HepG2 (cell line): Measurements from ENCODE around the gene HAT1. TPM values are rescaled to one million over a fixed set of nuclear protein-coding genes. Genes with fewer than 3 reads are reported as not detected.

Source experiments
- ATAC-seq: fragments of 200-7000 bp; cut with Tn5 transposase; 3 replicates; pipeline ENCODE4 v1.9.1; 2020; ENCODE audit warnings: mild to moderate bottlenecking, moderate library complexity
- BruUV-seq: library from RNA; stranded (reverse); fragments of 400-500 nt; replicated peaks from 2 replicates; lab custom pipeline; 2021; lab: Mats Ljungman, UMichigan
- CTCF ChIA-PET: fragments of 300-600 bp; formaldehyde crosslinking; extraction: SDS; loops from one replicate; lab custom pipeline; 2021; ENCODE audit warnings: low total read pairs, inconsistent platforms, low intra/inter-chr PET ratio; lab: Yijun Ruan, JAX
- POLR2A ChIA-PET: fragments of 350-600 bp; sonication (Branson Sonifier 250); formaldehyde crosslinking; loops from one replicate; lab custom pipeline; 2020; ENCODE audit warnings: antibody characterized with exemption, inconsistent platforms; lab: Yijun Ruan, JAX
- DNase-seq: peaks from one replicate; pipeline ENCODE4 v3.0.0-alpha.2; 2015; ENCODE audit warnings: low spot score
- FAIRE-seq: peaks from 3 replicates; lab custom pipeline; 2011; peaks lifted over from hg19 to GRCh38; lab: Jason Lieb, UNC
- H2AFZ ChIP-seq: one replicate; pipeline ENCODE4 v1.6.1; 2011; ENCODE audit warnings: low read length, inconsistent platforms
- H3K27ac ChIP-seq: fragments of 300-600 bp; 3 replicates; pipeline ENCODE4 v1.8.0; 2011; ENCODE audit warnings: mixed run types, mild to moderate bottlenecking, mixed read lengths, low read length, inconsistent platforms; ENCODE audit not compliant: insufficient read depth; ENCODE audit errors: extremely low read length
- H3K27me3 ChIP-seq, 2 experiments: fragments of 200-600 bp in 1 of 2; 2 replicates in 1 of 2; 3 replicates in 1 of 2; pipeline versions ENCODE4 v1.6.0 to v1.8.0; 2011; ENCODE audit warnings: low read length in 2 of 2, mild to moderate bottlenecking in 2 of 2, moderate library complexity in 2 of 2, inconsistent platforms in 1 of 2; ENCODE audit not compliant: insufficient read depth in 2 of 2, control insufficient read depth in 1 of 2
- H3K36me3 ChIP-seq, 2 experiments: fragments of 200-600 bp in 1 of 2; replicated peaks in 1 of 2; 2 replicates in 1 of 2; 3 replicates in 1 of 2; pipeline versions ENCODE4 v1.5.1 to v1.8.0; 2011; ENCODE audit warnings: low read length in 2 of 2, inconsistent platforms in 1 of 2; ENCODE audit not compliant: insufficient read depth in 2 of 2, control insufficient read depth in 1 of 2
- H3K4me1 ChIP-seq: 2 replicates; pipeline ENCODE4 v1.5.1; 2012; ENCODE audit warnings: low read length, inconsistent platforms; ENCODE audit not compliant: insufficient read depth
- H3K4me2 ChIP-seq: 2 replicates; pipeline ENCODE4 v1.6.0; 2011; ENCODE audit warnings: low read depth, low read length, inconsistent platforms
- H3K4me3 ChIP-seq, 3 experiments: fragments of 200-600 bp in 1 of 3; sonication (generic), shearing (Covaris generic) in 1 of 3; replicated peaks in 1 of 3; 2 replicates each; pipeline ENCODE4 v1.5.1; 2011 to 2016; ENCODE audit warnings: low read length in 3 of 3, inconsistent platforms in 2 of 3, low read depth in 2 of 3, mild to moderate bottlenecking in 2 of 3, control low read depth in 1 of 3, mixed read lengths in 1 of 3; ENCODE audit not compliant: insufficient read depth in 1 of 3
- H3K79me2 ChIP-seq: one replicate; pipeline ENCODE4 v1.6.1; 2011; ENCODE audit warnings: low read length, inconsistent platforms; ENCODE audit not compliant: insufficient read depth
- H3K9ac ChIP-seq: 2 replicates; pipeline ENCODE4 v1.6.0; 2011; ENCODE audit warnings: mild to moderate bottlenecking, low read depth, low read length, inconsistent platforms; ENCODE audit not compliant: insufficient read depth
- H3K9me3 ChIP-seq: 2 replicates; pipeline ENCODE4 v1.5.1; 2012; ENCODE audit warnings: mild to moderate bottlenecking, low read length
- H4K20me1 ChIP-seq: 2 replicates; pipeline ENCODE4 v1.6.0; 2011; ENCODE audit warnings: inconsistent platforms, mild to moderate bottlenecking, low read length, moderate library complexity; ENCODE audit not compliant: insufficient read depth
- RAD51 ChIP-seq: fragments of 450-650 bp; IDR thresholded peaks from 2 replicates; pipeline ENCODE4 v1.6.1; 2016; ENCODE audit warnings: borderline replicate concordance
- SETDB1 ChIP-seq: sonication (generic); formaldehyde crosslinking; IDR thresholded peaks from 2 replicates; pipeline ENCODE4 v1.5.1; 2020; ENCODE audit warnings: missing genetic modification reagents, mild to moderate bottlenecking, borderline replicate concordance
- SP1 ChIP-seq, 2 experiments: fragments of 450-650 bp in 1 of 2; sonication (generic) in 1 of 2; formaldehyde crosslinking in 1 of 2; IDR thresholded peaks; 2 replicates each; pipeline versions ENCODE4 v1.4.0 to v1.6.1; 2016 to 2020; ENCODE audit warnings: missing genetic modification reagents in 1 of 2
- ZFAT ChIP-seq: sonication (generic); formaldehyde crosslinking; conservative IDR thresholded peaks from 2 replicates; pipeline ENCODE4 v1.8.1; 2023; ENCODE audit warnings: missing genetic modification reagents, inconsistent platforms
- ZNF329 ChIP-seq: sonication (generic); formaldehyde crosslinking; IDR thresholded peaks from 2 replicates; pipeline ENCODE4 v1.9.0; 2021; ENCODE audit warnings: low read depth, mild to moderate bottlenecking, missing genetic modification reagents
- ZNF577 ChIP-seq: sonication (generic); formaldehyde crosslinking; IDR thresholded peaks from 2 replicates; pipeline ENCODE4 v1.4.0; 2020; ENCODE audit warnings: mild to moderate bottlenecking, low read depth, missing genetic modification reagents, borderline replicate concordance
- WGBS: methylation state at CpG from one replicate; pipeline ENCODE4 v1.1.6; 2017; ENCODE audit warnings: low lambda C conversion rate; 5-methylcytosine and 5-hydroxymethylcytosine counted together
- in situ Hi-C: cut with HindIII; loops from 2 replicates; pipeline ENCODE4 v1.10.0; 2017; ENCODE audit warnings: low pct_unique_long_range_greater_than_20kb; ENCODE audit not compliant: extremely low pct_ligation_motif_present
- intact Hi-C: fragments of 100-400 bp; cut with micrococcal nuclease; formaldehyde crosslinking; loops from one replicate; pipeline ENCODE4 v1.10.0; 2022; ENCODE audit not compliant: unreplicated experiment
- polyA plus RNA-seq, 8 experiments: library from polyadenylated mRNA; depleted of rRNA in 3 of 8; stranded (reverse) in 7 of 8; unstranded in 1 of 8; fragments of >200 nt; fragmentation: Illumina TruSeq in 4 of 8; extraction: Trizol in 4 of 8; gene quantifications; 2 replicates each; pipeline versions ENCODE4 v1.2.1 to v1.2.3, GENCODE V29; 2011 to 2016; ENCODE audit warnings: low read depth in 4 of 8, missing spikeins in 1 of 8, mixed read lengths in 1 of 8; ENCODE audit not compliant: insufficient read depth in 1 of 8
- total RNA-seq, 5 experiments: library from RNA; depleted of rRNA; stranded (reverse); fragments of >200 nt; fragmentation: Illumina TruSeq; extraction: Trizol; gene quantifications; 2 replicates each; pipeline ENCODE4 v1.2.3, GENCODE V29; 2016; ENCODE audit warnings: low read depth in 1 of 5
- TF ChIP-seq, protein P1 (sequence below): sonication (generic); formaldehyde crosslinking; IDR thresholded peaks from 2 replicates; pipeline ENCODE4 v1.4.0; 2020; ENCODE audit warnings: missing genetic modification reagents
- TF ChIP-seq, protein P2 (sequence below): sonication (generic); formaldehyde crosslinking; IDR thresholded peaks from 2 replicates; pipeline ENCODE4 v1.4.0; 2020; ENCODE audit warnings: mild to moderate bottlenecking, low read depth, missing genetic modification reagents
- TF ChIP-seq, protein P3 (sequence below): sonication (generic); formaldehyde crosslinking; IDR thresholded peaks from 2 replicates; pipeline ENCODE4 v1.4.0; 2020; ENCODE audit warnings: missing genetic modification reagents
- TF ChIP-seq, protein P4 (sequence below): sonication (generic); formaldehyde crosslinking; IDR thresholded peaks from 2 replicates; pipeline ENCODE4 v1.4.0; 2020; ENCODE audit warnings: missing genetic modification reagents
- TF ChIP-seq, protein P5 (sequence below): sonication (generic); formaldehyde crosslinking; IDR thresholded peaks from 2 replicates; pipeline ENCODE4 v1.4.0; 2020; ENCODE audit warnings: mild to moderate bottlenecking, missing genetic modification reagents

HAT1 gene
- total and polyA plus RNA-seq, 2 of the 13 experiments (the other 11 are each of a cell fraction or from before 2014, with no cell fraction given) = 45.4 to 119 TPM

DNA sequence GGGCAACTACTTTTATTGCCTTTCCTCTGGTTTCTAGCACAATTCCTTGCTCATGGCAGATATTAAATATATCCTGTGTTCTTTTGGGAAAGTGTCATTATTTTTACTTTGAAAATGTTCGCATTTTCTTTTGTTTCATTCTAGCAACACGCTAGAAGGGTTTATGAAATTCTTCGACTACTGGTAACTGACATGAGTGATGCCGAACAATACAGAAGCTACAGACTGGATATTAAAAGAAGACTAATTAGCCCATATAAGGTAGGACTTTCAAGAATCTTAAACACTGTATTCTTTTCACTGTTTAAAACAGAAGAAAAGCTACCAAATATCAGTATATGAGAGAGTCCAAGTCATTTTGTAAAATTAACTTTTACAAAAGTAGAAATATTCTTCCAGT is 56.8 kb downstream of the HAT1 start:
- Histone ChIP-seq H3K4me3 (no peak overlapping the region), H3K4me1 (no peaks in the 10 kb centered on the region), H4K20me1 (no peaks in the 10 kb centered on the region), H3K9me3 (no peaks in the 10 kb centered on the region), H3K36me3 (peaks cover 10 to 53% of the 10 kb centered on the region in 2 experiments; a peak in 4 of 5 replicates), H3K79me2 (no peaks in the 10 kb centered on the region), H3K9ac (no peak overlapping the region), H3K4me2 (no peak overlapping the region), H2AFZ (no peak overlapping the region), H3K27me3 (no peaks in the 10 kb centered on the region), H3K27ac (no peak overlapping the region)
- DNase-seq (no peak), ATAC-seq (no peak), FAIRE-seq (no peak)
- CTCF ChIA-PET = no interaction called here
- intact Hi-C loops (no loop called here), in situ Hi-C loops (no loop called here)
- WGBS = 97% methylated on average over 4 of the region's 4 CpGs
- BruUV-seq = no TSS peak
- POLR2A ChIA-PET = no interaction called here
- TF ChIP-seq, protein P1, sequence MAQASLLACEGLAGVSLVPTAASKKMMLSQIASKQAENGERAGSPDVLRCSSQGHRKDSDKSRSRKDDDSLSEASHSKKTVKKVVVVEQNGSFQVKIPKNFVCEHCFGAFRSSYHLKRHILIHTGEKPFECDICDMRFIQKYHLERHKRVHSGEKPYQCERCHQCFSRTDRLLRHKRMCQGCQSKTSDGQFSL (CRISPR knock-in tag) = no peak
- no peak for TF ChIP-seq SETDB1 (CRISPR knock-in tag)
- no peak for TF ChIP-seq ZFAT (CRISPR knock-in tag)
- TF ChIP-seq SP1 (IDR thresholded peaks at IDR 0.05) = no peak
- TF ChIP-seq SP1 (CRISPR knock-in tag; IDR thresholded peaks at IDR 0.05) = no peak
- TF ChIP-seq, protein P2, sequence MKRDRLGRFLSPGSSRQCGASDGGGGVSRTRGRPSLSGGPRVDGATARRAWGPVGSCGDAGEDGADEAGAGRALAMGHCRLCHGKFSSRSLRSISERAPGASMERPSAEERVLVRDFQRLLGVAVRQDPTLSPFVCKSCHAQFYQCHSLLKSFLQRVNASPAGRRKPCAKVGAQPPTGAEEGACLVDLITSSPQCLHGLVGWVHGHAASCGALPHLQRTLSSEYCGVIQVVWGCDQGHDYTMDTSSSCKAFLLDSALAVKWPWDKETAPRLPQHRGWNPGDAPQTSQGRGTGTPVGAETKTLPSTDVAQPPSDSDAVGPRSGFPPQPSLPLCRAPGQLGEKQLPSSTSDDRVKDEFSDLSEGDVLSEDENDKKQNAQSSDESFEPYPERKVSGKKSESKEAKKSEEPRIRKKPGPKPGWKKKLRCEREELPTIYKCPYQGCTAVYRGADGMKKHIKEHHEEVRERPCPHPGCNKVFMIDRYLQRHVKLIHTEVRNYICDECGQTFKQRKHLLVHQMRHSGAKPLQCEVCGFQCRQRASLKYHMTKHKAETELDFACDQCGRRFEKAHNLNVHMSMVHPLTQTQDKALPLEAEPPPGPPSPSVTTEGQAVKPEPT (CRISPR knock-in tag) = no peak
- no peak for TF ChIP-seq RAD51
- TF ChIP-seq, protein P3, sequence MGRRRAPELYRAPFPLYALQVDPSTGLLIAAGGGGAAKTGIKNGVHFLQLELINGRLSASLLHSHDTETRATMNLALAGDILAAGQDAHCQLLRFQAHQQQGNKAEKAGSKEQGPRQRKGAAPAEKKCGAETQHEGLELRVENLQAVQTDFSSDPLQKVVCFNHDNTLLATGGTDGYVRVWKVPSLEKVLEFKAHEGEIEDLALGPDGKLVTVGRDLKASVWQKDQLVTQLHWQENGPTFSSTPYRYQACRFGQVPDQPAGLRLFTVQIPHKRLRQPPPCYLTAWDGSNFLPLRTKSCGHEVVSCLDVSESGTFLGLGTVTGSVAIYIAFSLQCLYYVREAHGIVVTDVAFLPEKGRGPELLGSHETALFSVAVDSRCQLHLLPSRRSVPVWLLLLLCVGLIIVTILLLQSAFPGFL (CRISPR knock-in tag) = no peak
- no peak for TF ChIP-seq ZNF329 (CRISPR knock-in tag)
- TF ChIP-seq, protein P4, sequence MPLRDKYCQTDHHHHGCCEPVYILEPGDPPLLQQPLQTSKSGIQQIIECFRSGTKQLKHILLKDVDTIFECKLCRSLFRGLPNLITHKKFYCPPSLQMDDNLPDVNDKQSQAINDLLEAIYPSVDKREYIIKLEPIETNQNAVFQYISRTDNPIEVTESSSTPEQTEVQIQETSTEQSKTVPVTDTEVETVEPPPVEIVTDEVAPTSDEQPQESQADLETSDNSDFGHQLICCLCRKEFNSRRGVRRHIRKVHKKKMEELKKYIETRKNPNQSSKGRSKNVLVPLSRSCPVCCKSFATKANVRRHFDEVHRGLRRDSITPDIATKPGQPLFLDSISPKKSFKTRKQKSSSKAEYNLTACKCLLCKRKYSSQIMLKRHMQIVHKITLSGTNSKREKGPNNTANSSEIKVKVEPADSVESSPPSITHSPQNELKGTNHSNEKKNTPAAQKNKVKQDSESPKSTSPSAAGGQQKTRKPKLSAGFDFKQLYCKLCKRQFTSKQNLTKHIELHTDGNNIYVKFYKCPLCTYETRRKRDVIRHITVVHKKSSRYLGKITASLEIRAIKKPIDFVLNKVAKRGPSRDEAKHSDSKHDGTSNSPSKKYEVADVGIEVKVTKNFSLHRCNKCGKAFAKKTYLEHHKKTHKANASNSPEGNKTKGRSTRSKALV (CRISPR knock-in tag) = no peak
- no peak for TF ChIP-seq ZNF577 (CRISPR knock-in tag)
- TF ChIP-seq, protein P5, sequence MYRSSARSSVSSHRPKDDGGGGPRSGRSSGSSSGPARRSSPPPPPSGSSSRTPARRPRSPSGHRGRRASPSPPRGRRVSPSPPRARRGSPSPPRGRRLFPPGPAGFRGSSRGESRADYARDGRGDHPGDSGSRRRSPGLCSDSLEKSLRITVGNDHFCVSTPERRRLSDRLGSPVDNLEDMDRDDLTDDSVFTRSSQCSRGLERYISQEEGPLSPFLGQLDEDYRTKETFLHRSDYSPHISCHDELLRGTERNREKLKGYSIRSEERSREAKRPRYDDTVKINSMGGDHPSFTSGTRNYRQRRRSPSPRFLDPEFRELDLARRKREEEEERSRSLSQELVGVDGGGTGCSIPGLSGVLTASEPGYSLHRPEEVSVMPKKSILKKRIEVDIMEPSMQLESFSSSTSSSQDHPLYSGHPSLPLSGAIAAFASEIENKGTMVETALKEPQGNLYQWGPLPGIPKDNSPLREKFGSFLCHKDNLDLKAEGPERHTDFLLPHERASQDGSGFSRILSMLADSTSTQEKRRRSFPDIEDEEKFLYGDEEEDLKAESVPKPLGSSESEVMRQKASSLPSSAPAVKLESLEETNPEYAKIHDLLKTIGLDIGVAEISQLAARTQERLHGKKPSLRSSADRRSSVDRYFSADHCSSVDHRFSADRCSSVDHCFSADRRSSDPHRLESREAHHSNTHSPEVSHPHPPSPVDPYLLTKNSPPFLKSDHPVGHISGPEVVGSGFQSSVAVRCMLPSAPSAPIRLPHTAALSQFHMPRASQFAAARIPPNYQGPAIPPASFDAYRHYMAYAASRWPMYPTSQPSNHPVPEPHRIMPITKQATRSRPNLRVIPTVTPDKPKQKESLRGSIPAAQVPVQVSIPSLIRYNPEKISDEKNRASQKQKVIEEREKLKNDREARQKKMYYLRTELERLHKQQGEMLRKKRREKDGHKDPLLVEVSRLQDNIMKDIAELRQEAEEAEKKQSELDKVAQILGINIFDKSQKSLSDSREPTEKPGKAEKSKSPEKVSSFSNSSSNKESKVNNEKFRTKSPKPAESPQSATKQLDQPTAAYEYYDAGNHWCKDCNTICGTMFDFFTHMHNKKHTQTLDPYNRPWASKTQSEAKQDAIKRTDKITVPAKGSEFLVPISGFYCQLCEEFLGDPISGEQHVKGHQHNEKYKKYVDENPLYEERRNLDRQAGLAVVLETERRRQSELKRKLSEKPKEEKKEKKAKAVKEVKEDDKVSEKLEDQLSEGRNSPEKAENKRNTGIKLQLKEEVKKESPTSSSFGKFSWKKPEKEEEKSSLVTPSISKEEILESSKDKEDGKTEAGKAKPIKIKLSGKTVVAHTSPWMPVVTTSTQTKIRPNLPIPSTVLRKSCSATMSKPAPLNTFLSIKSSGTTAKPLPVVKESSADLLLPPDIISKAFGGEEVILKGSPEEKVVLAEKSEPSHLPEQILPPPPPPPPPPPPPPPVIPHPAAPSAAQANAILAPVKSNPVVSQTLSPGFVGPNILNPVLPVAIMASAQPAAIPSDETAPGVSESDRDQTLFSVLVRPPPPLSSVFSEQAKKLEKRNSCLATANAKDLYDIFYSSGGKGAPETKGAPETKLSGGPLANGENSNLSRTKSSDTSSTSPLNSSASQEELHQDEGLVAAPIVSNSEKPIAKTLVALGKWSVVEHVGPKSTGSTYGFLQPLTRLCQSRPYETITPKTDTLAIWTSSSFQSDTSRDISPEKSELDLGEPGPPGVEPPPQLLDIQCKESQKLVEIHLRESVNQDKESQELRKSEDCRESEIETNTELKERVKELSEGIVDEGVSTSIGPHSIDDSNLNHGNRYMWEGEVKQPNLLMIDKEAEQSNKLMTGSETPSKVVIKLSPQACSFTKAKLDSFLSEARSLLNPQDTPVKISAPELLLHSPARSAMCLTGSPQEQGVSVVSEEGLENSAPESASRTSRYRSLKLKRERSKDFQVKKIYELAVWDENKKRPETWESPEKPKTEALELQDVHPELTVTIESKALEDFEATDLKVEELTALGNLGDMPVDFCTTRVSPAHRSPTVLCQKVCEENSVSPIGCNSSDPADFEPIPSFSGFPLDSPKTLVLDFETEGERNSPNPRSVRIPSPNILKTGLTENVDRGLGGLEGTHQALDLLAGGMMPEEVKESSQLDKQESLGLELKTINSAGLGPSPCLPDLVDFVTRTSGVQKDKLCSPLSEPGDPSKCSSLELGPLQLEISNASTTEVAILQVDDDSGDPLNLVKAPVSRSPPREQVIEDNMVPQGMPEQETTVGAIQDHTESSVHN (CRISPR knock-in tag) = no peak
